Heart left ventricle (tissue), 16 donors: Measurements from ENCODE around the gene KCNQ1. TPM values are rescaled to one million over a fixed set of nuclear protein-coding genes. Genes with fewer than 3 reads are reported as not detected.

ENCODE experiments used
- ATAC-seq, 4 donors: fragments of 200-7000 bp; cut with Tn5 transposase; one replicate each; pipeline ENCODE4 v1.9.1; 2020 to 2022; ENCODE audit warnings: moderate library complexity in 4 of 4, mild to moderate bottlenecking in 3 of 4, moderate number of reproducible peaks in 1 of 4
- DNase-seq, 5 donors: peaks; one replicate each; pipeline ENCODE4 v3.0.0-alpha.2; 2020
- H3K27ac ChIP-seq, 12 donors: fragments of 200-600 bp; sonication (generic) in 4 of 12; one replicate each; pipeline versions ENCODE4 v1.5.0 to v1.8.0; 2016 to 2022; ENCODE audit warnings: mild to moderate bottlenecking in 2 of 12
- H3K27me3 ChIP-seq, 9 donors: fragments of 200-600 bp; sonication (generic) in 2 of 9; one replicate each; pipeline versions ENCODE4 v1.5.1 to v1.8.0; 2016 to 2022; ENCODE audit warnings: mild to moderate bottlenecking in 3 of 9
- H3K36me3 ChIP-seq, 9 donors: fragments of 200-600 bp; sonication (generic) in 2 of 9; one replicate each; pipeline versions ENCODE4 v1.5.0 to v1.8.0; 2018 to 2022; ENCODE audit warnings: mild to moderate bottlenecking in 2 of 9
- H3K4me1 ChIP-seq, 12 donors: fragments of 200-600 bp; sonication (generic) in 4 of 12; one replicate each; pipeline versions ENCODE4 v1.5.0 to v1.8.0; 2016 to 2022; ENCODE audit warnings: mild to moderate bottlenecking in 3 of 12
- H3K4me3 ChIP-seq, 12 donors: fragments of 200-600 bp; sonication (generic) in 4 of 12; one replicate each; pipeline versions ENCODE4 v1.5.0 to v1.8.0; 2017 to 2022; ENCODE audit warnings: mild to moderate bottlenecking in 9 of 12, moderate library complexity in 4 of 12
- H3K9me3 ChIP-seq, 12 donors: fragments of 200-600 bp; sonication (generic) in 4 of 12; one replicate each; pipeline versions ENCODE4 v1.5.0 to v1.8.0; 2016 to 2022; ENCODE audit warnings: mild to moderate bottlenecking in 1 of 12
- POLR2A ChIP-seq, 2 donors: fragments of 450-650 bp; IDR thresholded peaks; one replicate each; pipeline ENCODE4 v1.6.1; 2017; ENCODE audit warnings: antibody characterized with exemption in 2 of 2, mild to moderate bottlenecking in 2 of 2, moderate library complexity in 2 of 2
- WGBS, 4 donors: extraction: QIAGEN DNeasy Blood & Tissue Kit in 2 of 4; methylation state at CpG; one replicate each; pipeline versions ENCODE4 v1.1.5 to v1.1.7; 2013 to 2018; 5-methylcytosine and 5-hydroxymethylcytosine counted together
- intact Hi-C, 10 donors: fragments of 100-400 bp; cut with DNase I; formaldehyde crosslinking; loops; one replicate each; pipeline versions ENCODE4 v1.11.1 to v1.14.2; 2022
- polyA plus RNA-seq, 2 donors: library from polyadenylated mRNA; stranded (reverse); fragments of 200-250 nt; gene quantifications; one replicate each; pipeline ENCODE4 v1.2.3, GENCODE V29; 2013
- total RNA-seq, 9 donors: library from RNA; depleted of rRNA in 2 of 9; stranded (reverse); fragments of >200 nt in 2 of 9; fragmentation: NEBNext Ultra II Directional in 3 of 9; extraction: Animal tissue kit (Norgen Biotek cat#: 25700) in 3 of 9; gene quantifications; one replicate each; pipeline versions ENCODE4 v1.1.0 to v1.2.4, GENCODE V29; 2016 to 2023
- TF ChIP-seq, protein P1 (sequence below), 12 donors: fragments of 200-600 bp; sonication (generic) in 4 of 12; IDR thresholded peaks; one replicate each; pipeline versions ENCODE4 v1.5.0 to v1.8.0; 2018 to 2022; ENCODE audit warnings: antibody characterized with exemption in 12 of 12, mild to moderate bottlenecking in 5 of 12
- donor health status: ischemic (EF 13 %, LVEDD 7.1; RV severe dilation, severe dysfunction).
- donor health status: healthy with polysubstance abuse.
- donor health status: DM: no; HTN: yes; CAD: no.
- donor health status: DM: no; HTN: no; CAD: no.
- donor health status: ischemic (EF 25% LVEDD 6.9; RV normal size, moderate dysfunction).
- donor health status: ischemic (EF 25% LVEDD 5.7; RV mildly dilated, moderate dysfunction).
- donor health status: healthy.
- donor health status: DM: yes; HTN: yes; CAD: no.
- donor health status: ischemic (EF 35%, LVEDD 5.7; RV mildly dilated, moderate dysfunction).
- donor health status: nonischemic (EF 11% LVEDD 7.7; RV severe dilation, severe dysfunction).
- donor health status: DM: yes; HTN: yes; CAD: no.
- donor health status: PGD.
- donor health status: ischemic (EF 29% LVEDD 5.4; RV normal size, mild dysfunction).
- donor health status: nonischemic (EF 23%, LVEDD 6.1; RV moderate dilation, normal function).

KCNQ1 gene
- total and polyA plus RNA-seq, 11 donors, result 18.6 to 42.4 (median 31.4) TPM

GRCh38 chr11:2590131-2590964 lies 145.5 kb downstream of the KCNQ1 start:
- H3K27me3 ChIP-seq, result no peaks in the 10 kb centered on the region
- ATAC-seq, result no peak
- peaks cover 0 to 22% (median 0%) of the 10 kb centered on the region in 9 donors for H3K36me3 ChIP-seq
- H3K4me1 ChIP-seq, result no peaks in the 10 kb centered on the region
- H3K9me3 ChIP-seq, result peaks cover 0 to 4% (median 0%) of the 10 kb centered on the region in 12 donors
- TF ChIP-seq POLR2A (IDR thresholded peaks at IDR 0.05), result no peak
- TF ChIP-seq, protein P1, sequence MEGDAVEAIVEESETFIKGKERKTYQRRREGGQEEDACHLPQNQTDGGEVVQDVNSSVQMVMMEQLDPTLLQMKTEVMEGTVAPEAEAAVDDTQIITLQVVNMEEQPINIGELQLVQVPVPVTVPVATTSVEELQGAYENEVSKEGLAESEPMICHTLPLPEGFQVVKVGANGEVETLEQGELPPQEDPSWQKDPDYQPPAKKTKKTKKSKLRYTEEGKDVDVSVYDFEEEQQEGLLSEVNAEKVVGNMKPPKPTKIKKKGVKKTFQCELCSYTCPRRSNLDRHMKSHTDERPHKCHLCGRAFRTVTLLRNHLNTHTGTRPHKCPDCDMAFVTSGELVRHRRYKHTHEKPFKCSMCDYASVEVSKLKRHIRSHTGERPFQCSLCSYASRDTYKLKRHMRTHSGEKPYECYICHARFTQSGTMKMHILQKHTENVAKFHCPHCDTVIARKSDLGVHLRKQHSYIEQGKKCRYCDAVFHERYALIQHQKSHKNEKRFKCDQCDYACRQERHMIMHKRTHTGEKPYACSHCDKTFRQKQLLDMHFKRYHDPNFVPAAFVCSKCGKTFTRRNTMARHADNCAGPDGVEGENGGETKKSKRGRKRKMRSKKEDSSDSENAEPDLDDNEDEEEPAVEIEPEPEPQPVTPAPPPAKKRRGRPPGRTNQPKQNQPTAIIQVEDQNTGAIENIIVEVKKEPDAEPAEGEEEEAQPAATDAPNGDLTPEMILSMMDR (IDR thresholded peaks at IDR 0.05), result no peak
- intact Hi-C loops, result no loop called here
- H3K27ac ChIP-seq, result no peak overlapping the region
- 92 to 95% (median 94%) methylated on average over 12 to 13 of the region's 13 CpGs for WGBS, 4 donors
- no peak overlapping the region for H3K4me3 ChIP-seq
- DNase-seq, result peak in 1 of 5 donors; percentile 9

DNA sequence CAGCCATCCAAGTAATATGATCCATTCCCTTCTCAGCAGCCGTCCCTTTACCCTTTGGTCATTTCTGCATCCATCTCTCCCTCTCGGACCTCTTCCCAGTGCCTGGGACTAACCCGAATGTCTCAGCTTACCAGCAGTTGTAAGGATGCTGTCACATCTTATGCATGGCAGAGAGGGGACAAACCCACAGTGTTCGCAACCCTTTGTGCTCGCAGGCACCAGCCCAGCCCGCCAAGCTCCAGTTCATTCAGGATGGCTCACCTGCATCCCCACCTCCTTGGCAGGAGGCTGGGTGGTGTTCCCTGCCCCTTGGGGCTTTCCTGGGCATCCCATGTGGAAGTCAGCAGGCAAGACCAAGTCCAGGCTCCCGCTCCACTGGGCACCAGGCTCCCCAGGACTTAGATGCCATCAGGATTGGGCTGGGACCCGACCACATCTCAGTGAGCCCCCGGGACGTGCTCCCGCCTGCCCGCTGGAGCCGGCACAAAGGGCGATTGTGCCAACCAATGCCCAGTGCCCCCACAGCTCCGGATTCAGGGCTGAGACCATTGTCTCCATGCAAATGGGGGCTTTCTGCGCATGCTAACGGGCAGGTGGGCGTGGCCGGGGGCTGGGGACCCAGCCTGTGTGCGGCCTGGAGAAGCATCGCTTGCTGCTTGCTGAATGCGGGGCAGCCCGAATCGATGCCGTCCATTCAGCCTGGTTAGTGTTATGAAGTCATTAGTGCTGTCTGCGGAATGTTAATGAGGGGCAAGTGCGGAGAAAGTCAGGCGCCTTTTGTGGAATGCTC lies 146.4 kb downstream of the KCNQ1 start:
- 86 to 95% (median 88%) methylated on average over 17 to 28 of the region's 28 CpGs for WGBS, 4 donors
- intact Hi-C loops, result no loop called here
- peak in 3 of 5 donors; percentile 4 to 52 (median 16) for DNase-seq

GRCh38 chr11:2591805-2592204 lies 147.0 kb downstream of the KCNQ1 start:
- H3K36me3 ChIP-seq, result peaks cover 0 to 20% (median 0%) of the 10 kb centered on the region in 9 donors
- H3K4me1 ChIP-seq, result no peaks in the 10 kb centered on the region
- intact Hi-C loops, result no loop called here
- H3K27me3 ChIP-seq, result no peaks in the 10 kb centered on the region
- H3K9me3 ChIP-seq, result peaks cover 0 to 4% (median 0%) of the 10 kb centered on the region in 12 donors
- DNase-seq, result peak in 2 of 5 donors; percentile 13 to 55
- TF ChIP-seq, protein P1 (IDR thresholded peaks at IDR 0.05), result no peak
- TF ChIP-seq POLR2A (IDR thresholded peaks at IDR 0.05), result no peak
- ATAC-seq, result no peak
- H3K4me3 ChIP-seq, result no peak overlapping the region
- H3K27ac ChIP-seq, result no peak overlapping the region
- 65 to 95% (median 94%) methylated on average over 4 to 10 of the region's 10 CpGs for WGBS, 4 donors

More for the DNA sequence above, 146.4 kb downstream of the KCNQ1 start:
- Histone ChIP-seq H3K27me3 (no peaks in the 10 kb centered on the region), H3K4me3 (no peak overlapping the region), H3K27ac (no peak overlapping the region), H3K4me1 (no peaks in the 10 kb centered on the region), H3K36me3 (peaks cover 0 to 20% (median 0%) of the 10 kb centered on the region in 9 donors), H3K9me3 (peaks cover 0 to 4% (median 0%) of the 10 kb centered on the region in 12 donors)
- TF ChIP-seq, protein P1 (IDR thresholded peaks at IDR 0.05), result no peak
- no peak for TF ChIP-seq POLR2A (IDR thresholded peaks at IDR 0.05)
- ATAC-seq, result no peak
